ENCODE measurements around the gene ZNF366. TPM values are rescaled to one million over a fixed set of nuclear protein-coding genes. Genes with fewer than 3 reads are reported as not detected.

ZNF366 gene
- total and polyA plus RNA-seq, 8 donors = 0.10 to 6.8 (median 1.7) TPM; not detected in 1

GRCh38 chr5:72476275-72476674 lies 30.9 kb downstream of the ZNF366 start:
- Histone ChIP-seq H3K9me3 (no peaks in the 10 kb centered on the region), H3K27me3 (no peaks in the 10 kb centered on the region), H3K4me1 (peaks cover 0 to 15% (median 0%) of the 10 kb centered on the region in 4 donors), H3K36me3 (no peaks in the 10 kb centered on the region), H3K27ac (no peak overlapping the region), H3K4me3 (no peak overlapping the region)
- intact Hi-C loops (cut with DNase I; ENCODE audit: low total_unique reads) = no loop called here
- DNase-seq = no peak
- 80 to 92% (median 87%) methylated on average over 2 of the region's 2 CpGs for WGBS, 5 donors
- no peak for TF ChIP-seq POLR2A (IDR thresholded peaks at IDR 0.05)
- TF ChIP-seq CTCF (IDR thresholded peaks at IDR 0.05) = no peak
- TF ChIP-seq EP300 (IDR thresholded peaks at IDR 0.05) = no peak
- no peak for TF ChIP-seq POLR2AphosphoS5 (IDR thresholded peaks at IDR 0.05)

GRCh38 chr5:72474516-72474915 lies 32.7 kb downstream of the ZNF366 start:
- Histone ChIP-seq H3K27me3 (no peaks in the 10 kb centered on the region), H3K27ac (no peak overlapping the region), H3K36me3 (no peaks in the 10 kb centered on the region), H3K9me3 (no peaks in the 10 kb centered on the region), H3K4me3 (no peak overlapping the region), H3K4me1 (peaks cover 0 to 7% (median 0%) of the 10 kb centered on the region in 4 donors)
- intact Hi-C loops (cut with DNase I; ENCODE audit: low total_unique reads) = no loop called here
- DNase-seq = no peak
- TF ChIP-seq CTCF (IDR thresholded peaks at IDR 0.05) (no peak), POLR2AphosphoS5 (IDR thresholded peaks at IDR 0.05) (no peak), POLR2A (IDR thresholded peaks at IDR 0.05) (no peak), EP300 (IDR thresholded peaks at IDR 0.05) (no peak)

GRCh38 chr5:72474046-72474500 lies 33.1 kb downstream of the ZNF366 start:
- H3K9me3 ChIP-seq = no peaks in the 10 kb centered on the region
- H3K4me3 ChIP-seq = no peak overlapping the region
- intact Hi-C loops (cut with DNase I; ENCODE audit: low total_unique reads) = no loop called here
- no peak for DNase-seq
- 67 to 76% (median 72%) methylated on average over 1 of the region's 1 CpG for WGBS, 5 donors
- TF ChIP-seq POLR2AphosphoS5 (IDR thresholded peaks at IDR 0.05) (no peak), CTCF (IDR thresholded peaks at IDR 0.05) (no peak), EP300 (IDR thresholded peaks at IDR 0.05) (no peak), POLR2A (IDR thresholded peaks at IDR 0.05) (no peak)
- no peaks in the 10 kb centered on the region for H3K36me3 ChIP-seq
- H3K27ac ChIP-seq = no peak overlapping the region
- no peaks in the 10 kb centered on the region for H3K27me3 ChIP-seq
- peaks cover 0 to 4% (median 0%) of the 10 kb centered on the region in 4 donors for H3K4me1 ChIP-seq

- no peak for DNase-seq
- intact Hi-C loops (cut with DNase I; ENCODE audit: low total_unique reads) = no loop called here
- Histone ChIP-seq H3K27me3 (no peaks in the 10 kb centered on the region), H3K27ac (no peak overlapping the region), H3K4me1 (peaks cover 0 to 13% (median 0%) of the 10 kb centered on the region in 4 donors), H3K9me3 (no peaks in the 10 kb centered on the region), H3K36me3 (no peaks in the 10 kb centered on the region), H3K4me3 (no peak overlapping the region)
- WGBS, 5 donors = 59 to 81% (median 72%) methylated on average over 6 of the region's 6 CpGs
- TF ChIP-seq POLR2AphosphoS5 (IDR thresholded peaks at IDR 0.05) (no peak), EP300 (IDR thresholded peaks at IDR 0.05) (no peak), CTCF (IDR thresholded peaks at IDR 0.05) (no peak), POLR2A (IDR thresholded peaks at IDR 0.05) (no peak)
These were observed 34.4 kb downstream of the ZNF366 start for GRCh38 chr5:72472666-72473422.

All from stomach (tissue), 9 donors.